Smooth muscle cell (in vitro differentiated cells): ENCODE measurements around the gene CIZ1. TPM values are rescaled to one million over a fixed set of nuclear protein-coding genes. Genes with fewer than 3 reads are reported as not detected.

Experiments used
- DNase-seq: peaks from one replicate; lab custom pipeline; 2025; ENCODE audit not compliant: unreplicated experiment; lab: John Stamatoyannopoulos, UW
- H2AFZ ChIP-seq: fragments of 200-600 bp; sonication (generic); 2 replicates; pipeline ENCODE4 v1.6.0; 2016; ENCODE audit warnings: antibody characterized with exemption, low read depth, mild to moderate bottlenecking
- H3F3A ChIP-seq: fragments of 200-600 bp; sonication (generic); 2 replicates; pipeline ENCODE4 v1.6.0; 2017; ENCODE audit warnings: antibody characterized with exemption, low read depth
- H3K27ac ChIP-seq: fragments of 200-600 bp; sonication (generic); 2 replicates; pipeline ENCODE4 v1.5.1; 2016; ENCODE audit warnings: low read depth, mild to moderate bottlenecking
- H3K27me3 ChIP-seq: fragments of 200-600 bp; sonication (generic); 2 replicates; pipeline ENCODE4 v1.6.1; 2016; ENCODE audit warnings: low read depth, mild to moderate bottlenecking
- H3K36me3 ChIP-seq: fragments of 200-600 bp; sonication (generic); 2 replicates; pipeline ENCODE4 v1.5.1; 2016; ENCODE audit warnings: low read depth
- H3K4me1 ChIP-seq: fragments of 200-600 bp; sonication (generic); 2 replicates; pipeline ENCODE4 v1.5.1; 2016; ENCODE audit warnings: low read depth
- H3K4me2 ChIP-seq: fragments of 200-600 bp; sonication (generic); 2 replicates; pipeline ENCODE4 v1.6.0; 2016; ENCODE audit warnings: mild to moderate bottlenecking
- H3K4me3 ChIP-seq: fragments of 200-600 bp; sonication (generic); 2 replicates; pipeline ENCODE4 v1.5.1; 2016; ENCODE audit warnings: mild to moderate bottlenecking
- H3K79me2 ChIP-seq: fragments of 200-600 bp; sonication (generic); 2 replicates; pipeline ENCODE4 v1.6.0; 2016; ENCODE audit warnings: low read depth, mild to moderate bottlenecking
- H3K9ac ChIP-seq: fragments of 200-600 bp; sonication (generic); 2 replicates; pipeline ENCODE4 v1.6.0; 2016; ENCODE audit warnings: low read depth
- H3K9me3 ChIP-seq: fragments of 200-600 bp; sonication (generic); replicated peaks from 2 replicates; pipeline ENCODE4 v1.5.1; 2016; ENCODE audit warnings: low read depth
- H4K20me1 ChIP-seq: fragments of 200-600 bp; sonication (generic); 2 replicates; pipeline ENCODE4 v1.6.0; 2016; ENCODE audit warnings: low read depth
- WGBS: methylation state at CpG from one replicate; pipeline ENCODE4 v1.1.7; 2016; ENCODE audit warnings: low lambda C conversion rate; 5-methylcytosine and 5-hydroxymethylcytosine counted together
- polyA plus RNA-seq: library from polyadenylated mRNA; unstranded; fragments of >200 nt; fragmentation: Nextera tagmentation; extraction: Ambion mirVana; gene quantifications from 2 replicates; pipeline ENCODE4 v1.2.1, GENCODE V29; 2016
- total RNA-seq: library from RNA; depleted of rRNA; stranded (reverse); fragments of >200 nt; gene quantifications from 2 replicates; pipeline ENCODE4 v1.2.3, GENCODE V29; 2014
- TF ChIP-seq, protein P1 (sequence below): fragments of 200-600 bp; sonication (generic); IDR thresholded peaks from 2 replicates; pipeline ENCODE4 v1.5.1; 2017; ENCODE audit warnings: borderline replicate concordance, mild to moderate bottlenecking, antibody characterized with exemption; ENCODE audit not compliant: insufficient read depth, poor library complexity, severe bottlenecking

CIZ1 gene
- total and polyA plus RNA-seq, 2 experiments from 2014 or later: 23.5 to 84.0 TPM

DNA sequence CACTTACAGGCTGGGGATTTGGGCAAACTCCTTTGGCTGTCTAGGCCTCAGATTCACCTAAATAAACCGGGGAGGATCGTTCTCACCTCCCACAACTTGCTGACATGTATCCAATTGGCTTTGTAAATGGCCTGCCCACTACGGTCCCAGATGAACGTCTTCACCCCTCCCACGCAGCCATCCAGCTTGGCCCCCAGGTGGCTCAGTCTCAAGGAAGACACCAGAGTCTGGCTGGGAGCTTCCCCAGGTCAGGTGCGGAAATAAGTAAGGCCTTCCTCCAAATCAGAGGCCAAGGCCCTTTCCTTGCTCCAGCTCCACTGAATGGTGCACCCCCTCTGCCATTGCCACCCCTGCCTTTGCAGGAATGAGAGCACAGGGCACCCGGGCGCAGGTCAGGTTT lies 11.4 kb downstream of the CIZ1 start:
- H3K4me3 ChIP-seq: no peak overlapping the region
- no peaks in the 10 kb centered on the region for H3K79me2 ChIP-seq
- H3K4me1 ChIP-seq: no peaks in the 10 kb centered on the region
- H3K9ac ChIP-seq: no peak overlapping the region
- H2AFZ ChIP-seq: no peak overlapping the region
- no peak for DNase-seq
- H4K20me1 ChIP-seq: peaks cover 4% of the 10 kb centered on the region
- TF ChIP-seq, protein P1, sequence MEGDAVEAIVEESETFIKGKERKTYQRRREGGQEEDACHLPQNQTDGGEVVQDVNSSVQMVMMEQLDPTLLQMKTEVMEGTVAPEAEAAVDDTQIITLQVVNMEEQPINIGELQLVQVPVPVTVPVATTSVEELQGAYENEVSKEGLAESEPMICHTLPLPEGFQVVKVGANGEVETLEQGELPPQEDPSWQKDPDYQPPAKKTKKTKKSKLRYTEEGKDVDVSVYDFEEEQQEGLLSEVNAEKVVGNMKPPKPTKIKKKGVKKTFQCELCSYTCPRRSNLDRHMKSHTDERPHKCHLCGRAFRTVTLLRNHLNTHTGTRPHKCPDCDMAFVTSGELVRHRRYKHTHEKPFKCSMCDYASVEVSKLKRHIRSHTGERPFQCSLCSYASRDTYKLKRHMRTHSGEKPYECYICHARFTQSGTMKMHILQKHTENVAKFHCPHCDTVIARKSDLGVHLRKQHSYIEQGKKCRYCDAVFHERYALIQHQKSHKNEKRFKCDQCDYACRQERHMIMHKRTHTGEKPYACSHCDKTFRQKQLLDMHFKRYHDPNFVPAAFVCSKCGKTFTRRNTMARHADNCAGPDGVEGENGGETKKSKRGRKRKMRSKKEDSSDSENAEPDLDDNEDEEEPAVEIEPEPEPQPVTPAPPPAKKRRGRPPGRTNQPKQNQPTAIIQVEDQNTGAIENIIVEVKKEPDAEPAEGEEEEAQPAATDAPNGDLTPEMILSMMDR: no peak
- no peaks in the 10 kb centered on the region for H3F3A ChIP-seq
- no peaks in the 10 kb centered on the region for H3K27me3 ChIP-seq
- H3K9me3 ChIP-seq: no peaks in the 10 kb centered on the region
- peaks cover 10% of the 10 kb centered on the region for H3K36me3 ChIP-seq
- no peak overlapping the region for H3K4me2 ChIP-seq
- WGBS: 96% methylated on average over 8 of the region's 8 CpGs
- H3K27ac ChIP-seq: no peak overlapping the region

DNA sequence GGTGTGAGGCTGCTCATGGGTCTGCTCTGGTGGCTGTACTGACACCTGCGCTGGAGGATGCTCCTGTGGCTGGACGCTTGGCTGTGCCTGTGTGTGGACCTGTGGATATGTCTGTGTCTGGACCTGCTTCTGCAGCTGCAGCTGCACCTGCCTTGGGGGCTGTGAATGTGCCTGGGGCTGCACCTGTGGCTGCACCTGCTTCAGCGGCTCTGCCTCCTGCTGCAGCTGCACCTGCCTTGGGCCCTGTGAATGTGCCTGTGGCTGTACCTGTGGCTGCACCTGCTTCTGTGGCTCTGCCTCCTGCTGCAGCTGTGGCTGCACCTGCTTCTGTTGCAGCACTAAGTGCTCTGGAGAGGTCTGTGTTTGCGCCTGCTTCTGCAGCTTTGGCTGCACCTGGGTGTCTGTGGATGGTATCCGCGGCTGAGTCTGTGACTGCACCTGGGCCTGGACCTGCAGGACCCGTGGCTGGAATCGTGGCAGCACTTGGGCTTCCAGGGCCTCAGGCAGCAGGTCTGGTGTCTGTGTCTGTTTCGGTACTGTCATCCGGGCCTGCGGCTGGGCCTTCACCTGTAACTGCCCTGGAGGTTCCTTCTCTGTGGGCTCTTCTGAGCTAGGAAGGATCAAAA lies 12.5 kb downstream of the CIZ1 start:
- Histone ChIP-seq H2AFZ (no peak overlapping the region), H3K9ac (no peak overlapping the region), H3F3A (no peaks in the 10 kb centered on the region), H3K9me3 (no peaks in the 10 kb centered on the region), H3K36me3 (peaks cover 10% of the 10 kb centered on the region), H3K4me3 (no peak overlapping the region), H3K27ac (no peak overlapping the region), H3K4me2 (no peak overlapping the region), H3K27me3 (no peaks in the 10 kb centered on the region), H3K4me1 (no peaks in the 10 kb centered on the region), H4K20me1 (peaks cover 4% of the 10 kb centered on the region), H3K79me2 (no peaks in the 10 kb centered on the region)
- TF ChIP-seq, protein P1: no peak
- DNase-seq: no peak
- 97% methylated on average over 11 of the region's 11 CpGs for WGBS

DNA sequence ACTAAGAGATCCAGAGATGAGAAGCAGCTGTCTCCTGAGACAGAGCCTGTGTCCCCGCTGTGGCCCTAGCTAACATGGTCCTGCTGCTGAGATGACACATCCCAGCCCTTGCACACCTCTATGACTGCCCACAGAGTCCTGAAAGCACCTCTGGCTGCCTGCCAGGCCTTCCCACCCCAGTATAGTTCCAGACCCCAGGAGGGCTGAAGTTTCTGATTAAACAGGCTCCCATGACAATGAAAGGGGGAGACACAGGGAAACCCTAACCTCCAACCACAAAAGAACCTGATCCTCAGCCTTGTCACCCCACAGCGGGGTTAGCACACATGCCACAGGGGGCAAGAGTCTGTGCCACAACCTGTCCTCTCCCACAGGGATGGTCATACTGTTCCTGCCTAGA lies 15.6 kb downstream of the CIZ1 start:
- Histone ChIP-seq H3K36me3 (peaks cover 10% of the 10 kb centered on the region), H3K4me3 (no peak overlapping the region), H3K9ac (no peak overlapping the region), H3K4me2 (no peak overlapping the region), H3F3A (no peaks in the 10 kb centered on the region), H3K79me2 (no peaks in the 10 kb centered on the region), H2AFZ (no peak overlapping the region), H3K27ac (no peak overlapping the region), H3K4me1 (no peaks in the 10 kb centered on the region), H4K20me1 (peaks cover 4% of the 10 kb centered on the region), H3K9me3 (no peaks in the 10 kb centered on the region), H3K27me3 (no peaks in the 10 kb centered on the region)
- no peak for DNase-seq
- 97% methylated on average over 2 of the region's 2 CpGs for WGBS
- TF ChIP-seq, protein P1: no peak

DNA sequence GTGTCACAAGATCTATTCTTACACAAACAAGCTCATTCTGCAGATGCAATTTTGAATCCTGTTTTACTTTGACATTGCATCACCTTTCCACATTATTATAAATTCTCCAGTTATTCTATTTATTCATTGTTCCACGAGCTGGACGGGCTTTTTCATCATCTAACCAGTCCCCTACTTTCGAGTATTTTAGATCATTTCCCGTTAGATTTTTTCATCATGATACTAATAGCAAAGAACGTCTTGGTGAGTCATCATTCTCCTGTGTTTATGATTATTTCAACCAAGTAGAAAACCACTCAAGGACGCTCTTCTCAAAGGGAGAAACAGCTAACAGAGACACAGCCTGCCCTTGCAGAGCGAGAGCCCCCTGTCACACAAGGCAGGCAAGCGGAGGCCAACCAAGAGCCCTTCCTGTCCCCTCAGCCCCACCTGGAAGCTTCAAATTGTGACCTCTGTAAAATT lies 16.2 kb downstream of the CIZ1 start:
- Histone ChIP-seq H3K36me3 (peaks cover 10% of the 10 kb centered on the region), H3K27ac (no peak overlapping the region), H3K4me1 (no peaks in the 10 kb centered on the region), H3K9ac (no peak overlapping the region), H4K20me1 (peaks cover 4% of the 10 kb centered on the region), H3F3A (no peaks in the 10 kb centered on the region), H3K4me3 (no peak overlapping the region), H3K27me3 (no peaks in the 10 kb centered on the region), H3K79me2 (no peaks in the 10 kb centered on the region), H2AFZ (no peak overlapping the region), H3K9me3 (no peaks in the 10 kb centered on the region), H3K4me2 (no peak overlapping the region)
- TF ChIP-seq, protein P1: no peak
- 87% methylated on average over 8 of the region's 8 CpGs for WGBS
- DNase-seq: no peak
